ENCODE data around the gene THRA.

- no peak for TF ChIP-seq CTCF (IDR thresholded peaks at IDR 0.05)
- TF ChIP-seq POLR2A (IDR thresholded peaks at IDR 0.05): no peak
- no peak for TF ChIP-seq POLR2AphosphoS5 (IDR thresholded peaks at IDR 0.05)
- TF ChIP-seq EP300 (IDR thresholded peaks at IDR 0.05): no peak
Observed at GRCh38 chr17:40031706-40032105, 31.1 kb upstream of the THRA start.
